GM12892 (cell line): ENCODE results near the gene CTNNA3.

Experiments used
- POLR2A ChIP-seq: IDR thresholded peaks from 2 replicates; pipeline ENCODE4 v1.6.1; 2011; ENCODE audit warnings: low read depth, low read length, control low read depth
- POLR2AphosphoS5 ChIP-seq: IDR thresholded peaks from 2 replicates; pipeline ENCODE4 v1.6.1; 2011; ENCODE audit warnings: low read depth, low read length, control low read depth

DNA sequence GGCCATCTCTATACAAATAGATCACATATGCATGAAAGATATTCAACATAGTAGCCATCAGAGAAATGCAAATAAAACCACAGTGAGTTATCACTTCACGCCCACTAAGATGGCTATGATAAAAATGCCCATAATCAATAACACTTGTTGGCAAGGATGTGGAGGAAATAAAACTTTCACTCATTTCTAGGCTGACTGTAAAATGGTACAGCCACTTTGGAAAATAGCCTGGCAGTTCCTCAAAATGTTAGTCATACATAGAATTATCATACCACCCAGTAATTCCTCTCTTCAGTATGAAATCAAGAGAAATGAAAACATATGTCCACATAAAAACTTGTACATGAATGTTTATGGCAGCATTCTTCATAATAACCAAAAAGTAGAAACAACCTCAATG, 445.3 kb downstream of the CTNNA3 start:
- no peak for TF ChIP-seq POLR2A
- TF ChIP-seq POLR2AphosphoS5: no peak
